Spleen (tissue), 11 donors: ENCODE data around the gene LRRC56. TPM values are rescaled to one million over a fixed set of nuclear protein-coding genes. Genes with fewer than 3 reads are reported as not detected.

ENCODE experiments used
- DNase-seq: peaks from one replicate; pipeline ENCODE4 v3.0.0-alpha.2; 2020
- H3K27ac ChIP-seq, 8 donors: fragments of 200-600 bp; sonication (generic) in 7 of 8; 1 replicate in 4 of 8; 2 replicates in 4 of 8; pipeline versions ENCODE4 v1.5.0 to v1.8.0; 2016 to 2021; ENCODE audit warnings: inconsistent platforms in 4 of 8, mild to moderate bottlenecking in 4 of 8, moderate library complexity in 1 of 8
- H3K27me3 ChIP-seq, 7 donors: fragments of 200-600 bp; sonication (generic) in 6 of 7; replicated peaks in 1 of 7; 1 replicate in 4 of 7; 2 replicates in 3 of 7; pipeline versions ENCODE4 v1.5.0 to v1.8.0; 2016 to 2021; ENCODE audit warnings: inconsistent platforms in 3 of 7, mild to moderate bottlenecking in 1 of 7
- H3K36me3 ChIP-seq, 6 donors: fragments of 200-600 bp; sonication (generic) in 5 of 6; 1 replicate in 4 of 6; 2 replicates in 2 of 6; pipeline versions ENCODE4 v1.5.0 to v1.8.0; 2016 to 2021; ENCODE audit warnings: inconsistent platforms in 2 of 6
- H3K4me1 ChIP-seq, 6 donors: fragments of 200-600 bp; sonication (generic) in 5 of 6; 1 replicate in 3 of 6; 2 replicates in 3 of 6; pipeline versions ENCODE4 v1.5.0 to v1.8.0; 2016 to 2021; ENCODE audit warnings: inconsistent platforms in 3 of 6
- H3K4me3 ChIP-seq, 8 donors: fragments of 200-600 bp; sonication (generic) in 7 of 8; 1 replicate in 4 of 8; 2 replicates in 4 of 8; pipeline versions ENCODE4 v1.5.0 to v1.8.0; 2016 to 2021; ENCODE audit warnings: inconsistent platforms in 4 of 8, mild to moderate bottlenecking in 4 of 8, moderate library complexity in 2 of 8
- H3K9me3 ChIP-seq, 8 donors: fragments of 200-600 bp; sonication (generic) in 7 of 8; 1 replicate in 4 of 8; 2 replicates in 4 of 8; pipeline versions ENCODE4 v1.5.0 to v1.8.0; 2016 to 2021; ENCODE audit warnings: inconsistent platforms in 4 of 8
- CTCF ChIP-seq, 11 experiments: fragments of 200-600 bp in 7 of 11; fragments of 450-650 bp in 4 of 11; sonication (generic) in 4 of 11; IDR thresholded peaks in 8 of 11; conservative IDR thresholded peaks in 3 of 11; 1 replicate in 7 of 11; 2 replicates in 4 of 11; pipeline versions ENCODE4 v1.4.0 to v1.8.0; 2016 to 2021; ENCODE audit warnings: antibody characterized with exemption in 11 of 11, inconsistent platforms in 4 of 11, mild to moderate bottlenecking in 1 of 11
- POLR2A ChIP-seq, 3 donors: fragments of 450-650 bp; IDR thresholded peaks; one replicate each; pipeline ENCODE4 v1.5.1; 2017; ENCODE audit warnings: antibody characterized with exemption in 3 of 3, mild to moderate bottlenecking in 1 of 3
- POLR2AphosphoS5 ChIP-seq, 3 donors: sonication (generic); formaldehyde crosslinking; IDR thresholded peaks; one replicate each; pipeline ENCODE4 v1.5.1; 2017; ENCODE audit warnings: antibody characterized with exemption in 3 of 3
- WGBS, 5 donors: extraction: QIAGEN DNeasy Blood & Tissue Kit in 3 of 5; methylation state at CpG; one replicate each; pipeline versions ENCODE4 v1.1.5 to v1.1.7; 2013 to 2018; 5-methylcytosine and 5-hydroxymethylcytosine counted together
- intact Hi-C: fragments of 100-400 bp; cut with DNase I; formaldehyde crosslinking; loops from one replicate; pipeline ENCODE4 v1.15.0; 2023; ENCODE audit warnings: low total_unique reads
- polyA plus RNA-seq, 3 donors: library from polyadenylated mRNA; stranded (reverse); fragments of 200-250 nt; gene quantifications; one replicate each; pipeline ENCODE4 v1.2.1, GENCODE V29; 2013
- total RNA-seq, 7 donors: library from RNA; depleted of rRNA in 3 of 7; stranded (reverse); fragments of >200 nt in 3 of 7; fragmentation: NEBNext Ultra II Directional in 4 of 7; extraction: Animal tissue kit (Norgen Biotek cat#: 25700) in 4 of 7; gene quantifications; one replicate each; pipeline versions ENCODE4 v1.1.0 to v1.2.1, GENCODE V29; 2016 to 2021
- donor health status: healthy with polysubstance abuse.
- donor health status: DM: no; HTN: no; CAD: no; lungs with moderate emphysema.
- donor health status: DM: no; HTN: no; CAD: no.
- donor health status: Bipolar disorder and iron deficiency.
- donor health status: healthy.
- donor health status: DM: no; HTN: no; CAD: no.
- donor health status: DM: yes; HTN: yes; CAD: no.

LRRC56 gene
- total and polyA plus RNA-seq, 10 donors = 1.0 to 4.6 (median 2.3) TPM

- H3K9me3 ChIP-seq = no peaks in the 10 kb centered on the region
- H3K4me1 ChIP-seq = peaks cover 31 to 73% (median 60%) of the 10 kb centered on the region in 6 donors
- H3K27ac ChIP-seq = peak overlapping the region in 6 of 8 donors; percentile 13 to 96 (median 93)
- intact Hi-C loops = no loop called here
- WGBS, 5 donors = 6 to 16% (median 9%) methylated on average over 19 to 46 of the region's 48 CpGs
- peaks cover 0 to 25% (median 7%) of the 10 kb centered on the region in 6 donors for H3K36me3 ChIP-seq
- H3K4me3 ChIP-seq = peak overlapping the region; percentile 68 to 94 (median 84)
- DNase-seq = peak; percentile 90
- peaks cover 0 to 19% (median 14%) of the 10 kb centered on the region in 7 donors for H3K27me3 ChIP-seq
- TF ChIP-seq POLR2A (IDR thresholded peaks at IDR 0.05) (no peak), CTCF (IDR thresholded peaks at IDR 0.05 in 8 of 11, conservative IDR thresholded peaks at IDR 0.05 in 3 of 11) (no peak), POLR2AphosphoS5 (IDR thresholded peaks at IDR 0.05) (no peak)
These were observed 39.7 kb downstream of the LRRC56 start for GRCh38 chr11:576811-577610.

DNA sequence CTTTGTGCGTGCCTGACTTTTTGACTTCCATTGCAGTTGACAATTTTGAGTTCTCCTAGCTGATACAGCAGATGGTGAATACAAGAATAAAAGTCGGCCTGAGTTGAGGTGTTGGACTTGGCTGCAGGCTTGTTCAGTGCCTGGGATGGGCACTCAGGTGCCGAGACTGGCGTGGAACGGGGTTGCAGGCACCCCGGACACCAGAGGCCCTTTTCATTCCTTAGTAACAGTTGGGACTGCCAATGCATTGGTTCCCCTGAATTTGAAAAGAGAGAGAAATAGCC, 40.2 kb downstream of the LRRC56 start:
- Histone ChIP-seq H3K9me3 (no peaks in the 10 kb centered on the region), H3K4me3 (peak overlapping the region; percentile 68 to 94 (median 84)), H3K36me3 (peaks cover 0 to 30% (median 12%) of the 10 kb centered on the region in 6 donors), H3K27ac (peak overlapping the region in 2 of 8 donors; percentile 90 to 96), H3K27me3 (peaks cover 0 to 19% (median 14%) of the 10 kb centered on the region in 7 donors), H3K4me1 (peaks cover 31 to 76% (median 60%) of the 10 kb centered on the region in 6 donors)
- WGBS, 5 donors = 65 to 80% (median 71%) methylated on average over 6 of the region's 6 CpGs
- no peak for TF ChIP-seq POLR2A (IDR thresholded peaks at IDR 0.05)
- no peak for TF ChIP-seq POLR2AphosphoS5 (IDR thresholded peaks at IDR 0.05)
- TF ChIP-seq CTCF (IDR thresholded peaks at IDR 0.05 in 8 of 11, conservative IDR thresholded peaks at IDR 0.05 in 3 of 11) = no peak
- intact Hi-C loops = no loop called here
- no peak for DNase-seq

DNA sequence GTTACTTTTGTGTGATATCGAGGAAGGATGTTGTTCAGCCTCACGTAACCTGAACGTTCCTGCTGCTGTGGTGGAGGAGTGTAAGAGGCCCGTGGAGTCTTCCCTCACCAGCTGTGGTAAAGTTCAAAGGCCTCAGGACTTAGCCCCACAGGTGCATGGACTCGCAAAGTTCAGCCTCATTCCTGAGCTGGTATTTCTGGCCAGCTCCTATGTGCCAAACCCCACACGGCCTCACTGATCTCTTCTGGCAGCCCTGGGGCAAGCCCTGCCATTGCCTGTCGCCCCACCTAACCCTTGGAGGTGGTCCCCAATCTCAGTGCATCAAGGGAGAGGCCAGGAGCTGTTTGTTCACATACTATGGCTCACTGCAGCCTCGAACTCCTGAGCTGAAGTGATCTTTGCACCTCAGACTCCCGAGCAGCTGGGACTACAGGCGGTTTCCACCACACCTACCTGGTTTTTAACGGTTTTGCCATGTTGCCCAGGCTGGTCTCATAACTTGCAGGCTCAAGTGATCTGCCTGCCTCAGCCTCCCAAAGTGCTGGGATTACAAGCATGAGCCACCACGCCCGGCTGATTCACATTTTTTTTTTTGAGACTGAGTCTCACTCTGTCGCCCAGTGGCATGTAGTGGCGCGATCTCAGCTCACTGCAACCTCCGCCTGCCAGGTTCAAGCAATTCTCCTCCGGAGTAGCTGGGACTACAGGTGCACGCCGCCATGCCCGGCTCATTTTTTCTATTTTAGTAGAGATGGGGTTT, 41.1 kb downstream of the LRRC56 start:
- no peak for DNase-seq
- no peak overlapping the region for H3K27ac ChIP-seq
- H3K4me1 ChIP-seq = peaks cover 31 to 73% (median 60%) of the 10 kb centered on the region in 6 donors
- intact Hi-C loops = no loop called here
- TF ChIP-seq CTCF (IDR thresholded peaks at IDR 0.05 in 8 of 11, conservative IDR thresholded peaks at IDR 0.05 in 3 of 11) (no peak), POLR2A (IDR thresholded peaks at IDR 0.05) (no peak), POLR2AphosphoS5 (IDR thresholded peaks at IDR 0.05) (no peak)
- H3K27me3 ChIP-seq = peaks cover 0 to 16% (median 14%) of the 10 kb centered on the region in 7 donors
- peaks cover 0 to 39% (median 21%) of the 10 kb centered on the region in 6 donors for H3K36me3 ChIP-seq
- WGBS, 5 donors = 70 to 82% (median 76%) methylated on average over 20 to 21 of the region's 21 CpGs
- H3K9me3 ChIP-seq = no peaks in the 10 kb centered on the region
- peak overlapping the region in 5 of 8 donors; percentile 82 to 94 (median 84) for H3K4me3 ChIP-seq
